PC-9 (cell line): ENCODE data around the gene TRIP10. TPM values are rescaled to one million over a fixed set of nuclear protein-coding genes. Genes with fewer than 3 reads are reported as not detected.

Experiments used
- BruUV-seq: library from RNA; stranded (reverse); fragments of 400-500 nt; replicated peaks from 2 replicates; lab custom pipeline; 2021; lab: Mats Ljungman, UMichigan
- CTCF ChIA-PET: fragments of 300-600 bp; sonication (Branson Sonifier 250); formaldehyde crosslinking; loops from one replicate; lab custom pipeline; 2022; ENCODE audit warnings: antibody characterized with exemption; lab: Charles Lee
- POLR2A ChIA-PET: fragments of 300-600 bp; sonication (Branson Sonifier 250); formaldehyde crosslinking; loops from one replicate; lab custom pipeline; 2022; ENCODE audit warnings: antibody characterized with exemption; ENCODE audit not compliant: unreplicated experiment; lab: Charles Lee
- DNase-seq, 2 experiments: peaks; one replicate each; pipeline versions ENCODE4 v3.0.0 to v3.0.0-alpha.2; 2015 to 2022; ENCODE audit warnings: mixed read lengths in 1 of 2
- H2AFZ ChIP-seq: fragments of 200-600 bp; sonication (generic); 2 replicates; pipeline ENCODE4 v1.8.1; 2017; ENCODE audit warnings: antibody characterized with exemption
- H3F3A ChIP-seq: fragments of 200-600 bp; sonication (generic); 2 replicates; pipeline ENCODE4 v1.8.1; 2017; ENCODE audit warnings: antibody characterized with exemption, mild to moderate bottlenecking, low read depth; ENCODE audit not compliant: insufficient read depth
- H3K27ac ChIP-seq: fragments of 200-600 bp; sonication (generic); 2 replicates; pipeline ENCODE4 v1.6.1; 2016; ENCODE audit warnings: mixed run types
- H3K27me3 ChIP-seq: fragments of 200-600 bp; sonication (generic); 2 replicates; pipeline ENCODE4 v1.6.1; 2016; ENCODE audit warnings: low read depth, mixed run types; ENCODE audit not compliant: insufficient read depth
- H3K36me3 ChIP-seq: fragments of 200-600 bp; sonication (generic); 2 replicates; pipeline ENCODE4 v1.6.1; 2016; ENCODE audit warnings: low read depth, mixed run types
- H3K4me1 ChIP-seq: fragments of 200-600 bp; sonication (generic); replicated peaks from 2 replicates; pipeline ENCODE4 v1.6.1; 2016; ENCODE audit warnings: mixed run types; ENCODE audit not compliant: insufficient read depth
- H3K4me2 ChIP-seq: fragments of 200-600 bp; sonication (generic); 2 replicates; pipeline ENCODE4 v1.6.1; 2017; ENCODE audit warnings: mixed run types
- H3K4me3 ChIP-seq: fragments of 200-600 bp; sonication (generic); 2 replicates; pipeline ENCODE4 v1.6.1; 2016; ENCODE audit warnings: mixed run types
- H3K79me2 ChIP-seq: fragments of 200-600 bp; sonication (generic); 2 replicates; pipeline ENCODE4 v1.6.1; 2017; ENCODE audit warnings: low read depth, mixed run types
- H3K9me2 ChIP-seq: fragments of 200-600 bp; sonication (generic); 2 replicates; pipeline ENCODE4 v1.8.1; 2017; ENCODE audit warnings: mild to moderate bottlenecking; ENCODE audit not compliant: insufficient read depth
- H3K9me3 ChIP-seq: fragments of 200-600 bp; sonication (generic); 2 replicates; pipeline ENCODE4 v1.8.1; 2016; ENCODE audit warnings: low read depth; ENCODE audit not compliant: insufficient read depth
- H4K20me1 ChIP-seq: fragments of 200-600 bp; sonication (generic); 2 replicates; pipeline ENCODE4 v1.8.1; 2017; ENCODE audit not compliant: insufficient read depth
- EZH2 ChIP-seq: fragments of 200-600 bp; sonication (generic); IDR thresholded peaks from 2 replicates; pipeline ENCODE4 v1.8.0; 2017; ENCODE audit warnings: antibody characterized with exemption, low read depth
- intact Hi-C: fragments of 100-400 bp; cut with micrococcal nuclease; formaldehyde crosslinking; loops from one replicate; pipeline ENCODE4 v1.10.0; 2022; ENCODE audit not compliant: unreplicated experiment
- total RNA-seq: library from RNA; stranded (reverse); gene quantifications from 2 replicates; pipeline ENCODE4 v1.2.3, GENCODE V29; 2021
- TF ChIP-seq, protein P1 (sequence below): fragments of 200-600 bp; sonication (generic); conservative IDR thresholded peaks from 2 replicates; pipeline ENCODE4 v1.6.1; 2017; ENCODE audit warnings: mixed run types, antibody characterized with exemption, mild to moderate bottlenecking, moderate library complexity

The TRIP10 gene
- total RNA-seq, 1 experiment from 2014 or later = 84.3 TPM

DNA sequence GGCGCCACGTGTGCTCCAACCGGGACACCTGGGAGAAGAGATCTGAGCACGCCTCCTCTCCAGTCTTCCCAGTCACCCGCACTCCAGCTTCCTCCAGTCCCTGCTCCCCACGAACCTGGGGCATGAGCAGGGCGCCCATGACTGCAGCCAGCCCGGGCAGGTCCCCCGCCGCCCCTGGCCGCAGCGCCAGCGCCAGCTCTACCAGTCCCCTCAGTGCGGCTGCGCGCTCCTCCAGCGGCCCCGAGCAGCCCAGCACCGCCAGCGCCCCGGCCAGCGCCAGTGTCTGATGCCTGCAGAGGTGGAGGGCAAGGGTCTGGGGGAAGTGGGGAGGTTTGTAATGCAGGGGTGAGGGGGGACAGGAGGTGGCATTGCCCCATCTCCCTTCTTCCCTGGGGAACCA is 14.7 kb downstream of the TRIP10 start:
- CTCF ChIA-PET = no interaction called here
- Histone ChIP-seq H3K4me1 (no peaks in the 10 kb centered on the region), H3K79me2 (no peaks in the 10 kb centered on the region), H3K36me3 (no peaks in the 10 kb centered on the region; the same call in 1 of the 2 replicates), H3K4me3 (no peak overlapping the region), H3K9me2 (no peaks in the 10 kb centered on the region), H3K9me3 (no peaks in the 10 kb centered on the region), H4K20me1 (peaks cover 4% of the 10 kb centered on the region; the same call in 1 of the 2 replicates), H2AFZ (no peak overlapping the region), H3K27me3 (no peaks in the 10 kb centered on the region), H3K27ac (no peak overlapping the region), H3F3A (peaks cover 59% of the 10 kb centered on the region), H3K4me2 (no peak overlapping the region)
- POLR2A ChIA-PET = interaction anchor here (0.7 kb wide), 1 partner anchor 982 kb away, joined by 3 read pairs; no protein-coding TSS in a partner anchor
- no TSS peak for BruUV-seq
- intact Hi-C loops = no loop called here
- no peak for DNase-seq
- TF ChIP-seq, protein P1, sequence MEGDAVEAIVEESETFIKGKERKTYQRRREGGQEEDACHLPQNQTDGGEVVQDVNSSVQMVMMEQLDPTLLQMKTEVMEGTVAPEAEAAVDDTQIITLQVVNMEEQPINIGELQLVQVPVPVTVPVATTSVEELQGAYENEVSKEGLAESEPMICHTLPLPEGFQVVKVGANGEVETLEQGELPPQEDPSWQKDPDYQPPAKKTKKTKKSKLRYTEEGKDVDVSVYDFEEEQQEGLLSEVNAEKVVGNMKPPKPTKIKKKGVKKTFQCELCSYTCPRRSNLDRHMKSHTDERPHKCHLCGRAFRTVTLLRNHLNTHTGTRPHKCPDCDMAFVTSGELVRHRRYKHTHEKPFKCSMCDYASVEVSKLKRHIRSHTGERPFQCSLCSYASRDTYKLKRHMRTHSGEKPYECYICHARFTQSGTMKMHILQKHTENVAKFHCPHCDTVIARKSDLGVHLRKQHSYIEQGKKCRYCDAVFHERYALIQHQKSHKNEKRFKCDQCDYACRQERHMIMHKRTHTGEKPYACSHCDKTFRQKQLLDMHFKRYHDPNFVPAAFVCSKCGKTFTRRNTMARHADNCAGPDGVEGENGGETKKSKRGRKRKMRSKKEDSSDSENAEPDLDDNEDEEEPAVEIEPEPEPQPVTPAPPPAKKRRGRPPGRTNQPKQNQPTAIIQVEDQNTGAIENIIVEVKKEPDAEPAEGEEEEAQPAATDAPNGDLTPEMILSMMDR = no peak
- no peak for TF ChIP-seq EZH2

GRCh38 chr19:6754653-6755463 is 15.4 kb downstream of the TRIP10 start:
- H3K27me3 ChIP-seq = no peaks in the 10 kb centered on the region
- DNase-seq = no peak
- CTCF ChIA-PET = no interaction called here
- no TSS peak for BruUV-seq
- H2AFZ ChIP-seq = no peak overlapping the region
- H3K79me2 ChIP-seq = no peaks in the 10 kb centered on the region
- no peaks in the 10 kb centered on the region for H3K9me2 ChIP-seq
- peaks cover 5% of the 10 kb centered on the region; the same call in 1 of the 2 replicates for H3K36me3 ChIP-seq
- H4K20me1 ChIP-seq = peaks cover 4% of the 10 kb centered on the region; the same call in 1 of the 2 replicates
- H3F3A ChIP-seq = peaks cover 54% of the 10 kb centered on the region
- H3K4me2 ChIP-seq = no peak overlapping the region
- H3K4me1 ChIP-seq = no peaks in the 10 kb centered on the region
- H3K4me3 ChIP-seq = no peak overlapping the region
- POLR2A ChIA-PET = no interaction called here
- no peaks in the 10 kb centered on the region for H3K9me3 ChIP-seq
- no peak overlapping the region for H3K27ac ChIP-seq
- intact Hi-C loops = no loop called here
- no peak for TF ChIP-seq EZH2
- TF ChIP-seq, protein P1 = no peak

DNA sequence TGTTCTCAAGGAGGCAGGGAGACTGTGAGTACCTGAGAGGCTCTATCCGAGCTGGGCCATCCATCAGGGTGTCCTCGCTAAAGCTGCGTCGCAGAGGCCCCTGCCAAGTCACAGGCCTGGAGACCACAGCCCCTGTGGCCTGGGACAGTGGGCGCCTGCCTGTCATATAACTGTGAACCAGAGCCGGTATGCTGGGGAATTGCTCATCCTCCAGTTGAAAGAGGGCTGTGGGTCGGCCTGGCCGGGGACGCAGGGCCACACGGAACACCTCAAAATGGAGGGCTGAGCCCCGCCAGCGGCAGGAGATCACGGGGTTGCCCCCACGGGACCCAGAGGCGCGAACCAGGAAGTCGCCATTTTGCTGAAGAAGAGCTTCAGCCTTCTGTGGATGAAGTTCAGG is 21.1 kb downstream of the TRIP10 start:
- H3K79me2 ChIP-seq = peaks cover 43% of the 10 kb centered on the region
- intact Hi-C loops = no loop called here

More for the DNA sequence above, 21.1 kb downstream of the TRIP10 start:
- POLR2A ChIA-PET = no interaction called here
- H3K4me2 ChIP-seq = no peak overlapping the region
- H3K9me2 ChIP-seq = no peaks in the 10 kb centered on the region
- H2AFZ ChIP-seq = no peak overlapping the region
- H4K20me1 ChIP-seq = no peaks in the 10 kb centered on the region
- H3K4me1 ChIP-seq = peaks cover 31% of the 10 kb centered on the region
- peaks cover 30% of the 10 kb centered on the region for H3K36me3 ChIP-seq
- H3K4me3 ChIP-seq = no peak overlapping the region
- no peaks in the 10 kb centered on the region for H3K27me3 ChIP-seq
- H3F3A ChIP-seq = peaks cover 39% of the 10 kb centered on the region
- CTCF ChIA-PET = no interaction called here
- H3K27ac ChIP-seq = no peak overlapping the region
- H3K9me3 ChIP-seq = no peaks in the 10 kb centered on the region
- BruUV-seq = no TSS peak
- TF ChIP-seq, protein P1 = no peak
- no peak for TF ChIP-seq EZH2
- no peak for DNase-seq
